Trophoblast cell (in vitro differentiated cells and primary cell): ENCODE measurements around the gene MT1E.
A peak's percentile ranks its signal among the peaks of the same experiment; 100 is the strongest.

Experiments
- DNase-seq, 2 donors: peaks; one replicate each; pipeline ENCODE4 v3.0.0-alpha.2; 2016
- H2AFZ ChIP-seq: 2 replicates; pipeline ENCODE4 v1.6.1; 2013; ENCODE audit warnings: low read length, moderate library complexity, mild to moderate bottlenecking; ENCODE audit not compliant: insufficient read depth, poor library complexity
- H2AK5ac ChIP-seq: 2 replicates; pipeline ENCODE4 v1.6.1; 2013; ENCODE audit warnings: mild to moderate bottlenecking, low read length
- H2BK120ac ChIP-seq: 2 replicates; pipeline ENCODE4 v1.6.1; 2013; ENCODE audit warnings: low read length, mild to moderate bottlenecking, moderate library complexity; ENCODE audit not compliant: insufficient read depth, poor library complexity
- H2BK12ac ChIP-seq: 2 replicates; pipeline ENCODE4 v1.6.1; 2013; ENCODE audit warnings: mild to moderate bottlenecking, low read length, moderate library complexity
- H2BK5ac ChIP-seq: 2 replicates; pipeline ENCODE4 v1.6.1; 2013; ENCODE audit warnings: low read length, low read depth, moderate library complexity, mild to moderate bottlenecking; ENCODE audit not compliant: poor library complexity
- H3K14ac ChIP-seq: 2 replicates; pipeline ENCODE4 v1.6.1; 2013; ENCODE audit warnings: mild to moderate bottlenecking, low read length
- H3K18ac ChIP-seq: 2 replicates; pipeline ENCODE4 v1.6.1; 2013; ENCODE audit warnings: mild to moderate bottlenecking, low read length
- H3K23ac ChIP-seq: 2 replicates; pipeline ENCODE4 v1.6.1; 2013; ENCODE audit warnings: low read length
- H3K27ac ChIP-seq: 2 replicates; pipeline ENCODE4 v1.5.1; 2013; ENCODE audit warnings: low read depth, mild to moderate bottlenecking, inconsistent platforms, low read length, moderate library complexity
- H3K27me3 ChIP-seq: 2 replicates; pipeline ENCODE4 v1.6.1; 2013; ENCODE audit warnings: inconsistent platforms, mild to moderate bottlenecking, low read length, moderate library complexity; ENCODE audit not compliant: insufficient read depth
- H3K36me3 ChIP-seq, 2 experiments: 1 replicate in 1 of 2; 2 replicates in 1 of 2; pipeline ENCODE4 v1.6.1; 2013; ENCODE audit warnings: low read length in 2 of 2, mild to moderate bottlenecking in 2 of 2, moderate library complexity in 1 of 2; ENCODE audit not compliant: insufficient read depth in 2 of 2, control insufficient read depth in 1 of 2
- H3K4ac ChIP-seq: 2 replicates; pipeline ENCODE4 v1.6.1; 2013; ENCODE audit warnings: low read depth, mild to moderate bottlenecking, low read length, moderate library complexity
- H3K4me1 ChIP-seq, 2 experiments: 1 replicate in 1 of 2; 2 replicates in 1 of 2; pipeline ENCODE4 v1.6.1; 2013; ENCODE audit warnings: low read length in 2 of 2, mild to moderate bottlenecking in 2 of 2, moderate library complexity in 1 of 2; ENCODE audit not compliant: insufficient read depth in 2 of 2, control insufficient read depth in 1 of 2
- H3K4me2 ChIP-seq: 2 replicates; pipeline ENCODE4 v1.6.1; 2013; ENCODE audit warnings: inconsistent platforms, mild to moderate bottlenecking, low read length, moderate library complexity
- H3K4me3 ChIP-seq: 2 replicates; pipeline ENCODE4 v1.5.1; 2013; ENCODE audit warnings: mild to moderate bottlenecking, low read depth, low read length, inconsistent platforms
- H3K79me1 ChIP-seq: one replicate; pipeline ENCODE4 v1.6.1; 2013; ENCODE audit warnings: low read length
- H3K79me2 ChIP-seq: 2 replicates; pipeline ENCODE4 v1.6.1; 2013; ENCODE audit warnings: low read length, mild to moderate bottlenecking; ENCODE audit not compliant: control insufficient read depth, insufficient read depth, poor library complexity
- H3K9ac ChIP-seq: 2 replicates; pipeline ENCODE4 v1.6.1; 2013; ENCODE audit warnings: mild to moderate bottlenecking, low read length
- H3K9me3 ChIP-seq: 2 replicates; pipeline ENCODE4 v1.6.1; 2013; ENCODE audit warnings: low read depth, mild to moderate bottlenecking, control low read depth, inconsistent platforms, low read length; ENCODE audit not compliant: insufficient read depth
- H4K12ac ChIP-seq: 2 replicates; pipeline ENCODE4 v1.6.1; 2013; ENCODE audit warnings: low read depth, mild to moderate bottlenecking, low read length, moderate library complexity
- H4K8ac ChIP-seq: 2 replicates; pipeline ENCODE4 v1.6.1; 2013; ENCODE audit warnings: low read depth, mild to moderate bottlenecking, low read length, moderate library complexity
- H4K91ac ChIP-seq: one replicate; pipeline ENCODE4 v1.6.1; 2013; ENCODE audit warnings: low read depth, mild to moderate bottlenecking, low read length, moderate library complexity
- WGBS: extraction: QIAGEN DNeasy Blood & Tissue Kit; methylation state at CpG from one replicate; pipeline ENCODE4 v1.1.7; 2013; ENCODE audit warnings: missing lambda C conversion rate; ENCODE audit not compliant: insufficient read length, insufficient coverage; ENCODE audit errors: extremely low coverage; 5-methylcytosine and 5-hydroxymethylcytosine counted together

MT1E gene

GRCh38 chr16:56623637-56624036 lies 1.9 kb upstream of the MT1E start:
- no peak overlapping the region for H3K27ac ChIP-seq
- WGBS = no CpG with 5 or more reads among the region's 2 CpGs
- H3K4me2 ChIP-seq = no peak overlapping the region
- H3K14ac ChIP-seq = no peak overlapping the region
- H3K18ac ChIP-seq = no peak overlapping the region
- H2AFZ ChIP-seq = no peak overlapping the region
- no peak overlapping the region for H3K9ac ChIP-seq
- no peak overlapping the region for H3K4me3 ChIP-seq
- no peak overlapping the region for H2AK5ac ChIP-seq
- H3K27me3 ChIP-seq = peaks cover 23% of the 10 kb centered on the region
- no peak for DNase-seq
- peaks cover 1% of the 10 kb centered on the region for H3K79me1 ChIP-seq
- no peaks in the 10 kb centered on the region for H3K79me2 ChIP-seq
- peaks cover 13% of the 10 kb centered on the region for H3K9me3 ChIP-seq
- no peak overlapping the region for H2BK120ac ChIP-seq
- no peak overlapping the region for H2BK12ac ChIP-seq
- no peak overlapping the region for H3K4ac ChIP-seq
- no peak overlapping the region for H4K91ac ChIP-seq
- H3K4me1 ChIP-seq = peaks cover 9 to 14% of the 10 kb centered on the region in 2 experiments
- H2BK5ac ChIP-seq = no peak overlapping the region
- no peaks in the 10 kb centered on the region for H3K36me3 ChIP-seq
- no peak overlapping the region for H4K12ac ChIP-seq
- no peak overlapping the region for H4K8ac ChIP-seq
- no peak overlapping the region for H3K23ac ChIP-seq

DNA sequence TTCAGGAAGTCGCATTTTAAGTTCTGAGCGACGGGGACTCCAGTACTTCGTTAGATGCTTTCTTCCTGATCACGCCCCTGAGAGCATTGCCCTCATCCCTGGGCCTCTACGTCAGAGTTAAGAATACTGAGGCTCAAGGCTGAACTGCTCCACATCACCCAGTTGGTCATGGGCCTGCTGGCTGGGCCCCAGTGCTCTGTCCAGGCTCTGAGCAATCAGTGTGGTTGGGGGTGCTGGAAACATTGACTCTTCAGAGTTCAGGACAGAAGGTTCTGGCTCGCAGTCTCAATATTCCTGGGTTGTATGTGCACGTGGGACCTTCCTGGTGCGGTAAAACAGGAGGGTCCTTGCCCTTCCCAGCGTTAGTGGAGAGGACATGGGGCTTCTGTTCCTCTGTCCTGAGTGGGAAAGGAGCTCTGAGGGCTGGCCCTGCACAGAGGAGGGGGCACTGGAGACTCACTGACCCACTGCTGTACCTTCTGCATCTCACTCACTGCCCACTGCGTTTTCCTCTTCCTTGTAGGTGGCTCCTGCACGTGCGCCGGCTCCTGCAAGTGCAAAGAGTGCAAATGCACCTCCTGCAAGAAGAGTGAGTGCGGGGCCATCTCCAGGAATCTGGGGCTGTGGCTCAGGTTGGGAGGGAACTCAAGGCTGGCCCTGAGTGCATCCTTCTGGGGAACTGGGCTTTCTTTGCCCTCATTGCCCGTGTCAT lies 518 bp downstream of the MT1E start:
- H2BK5ac ChIP-seq = no peak overlapping the region
- DNase-seq = no peak
- H3K27me3 ChIP-seq = peaks cover 23% of the 10 kb centered on the region
- H2AFZ ChIP-seq = no peak overlapping the region
- peaks cover 10% of the 10 kb centered on the region for H3K9me3 ChIP-seq
- peak overlapping the region; percentile 79 for H3K4me2 ChIP-seq
- no peaks in the 10 kb centered on the region for H3K36me3 ChIP-seq
- no peak overlapping the region for H2BK12ac ChIP-seq
- no peak overlapping the region for H2BK120ac ChIP-seq
- H4K8ac ChIP-seq = peak overlapping the region; percentile 17
- H4K12ac ChIP-seq = no peak overlapping the region
- no peak overlapping the region for H3K23ac ChIP-seq
- H3K4ac ChIP-seq = no peak overlapping the region
- H3K18ac ChIP-seq = no peak overlapping the region
- H3K9ac ChIP-seq = no peak overlapping the region
- peaks cover 12 to 20% of the 10 kb centered on the region in 2 experiments for H3K4me1 ChIP-seq
- peaks cover 1% of the 10 kb centered on the region for H3K79me1 ChIP-seq
- H3K79me2 ChIP-seq = no peaks in the 10 kb centered on the region
- H4K91ac ChIP-seq = no peak overlapping the region
- H2AK5ac ChIP-seq = no peak overlapping the region
- H3K14ac ChIP-seq = no peak overlapping the region
- no peak overlapping the region for H3K27ac ChIP-seq
- no peak overlapping the region for H3K4me3 ChIP-seq
- no CpG with 5 or more reads among the region's 16 CpGs for WGBS

- Histone ChIP-seq H3K23ac (no peak overlapping the region), H3K36me3 (no peaks in the 10 kb centered on the region), H2BK5ac (no peak overlapping the region), H3K4ac (no peak overlapping the region), H3K79me2 (no peaks in the 10 kb centered on the region), H4K8ac (no peak overlapping the region), H4K12ac (no peak overlapping the region), H3K27ac (no peak overlapping the region), H2BK120ac (no peak overlapping the region), H3K79me1 (peaks cover 1% of the 10 kb centered on the region), H3K4me2 (no peak overlapping the region), H3K9me3 (peaks cover 11% of the 10 kb centered on the region), H2AFZ (no peak overlapping the region), H3K4me3 (no peak overlapping the region), H4K91ac (no peak overlapping the region), H3K9ac (no peak overlapping the region), H2BK12ac (no peak overlapping the region), H3K4me1 (peaks cover 12 to 20% of the 10 kb centered on the region in 2 experiments), H3K14ac (no peak overlapping the region), H3K27me3 (peaks cover 29% of the 10 kb centered on the region), H3K18ac (no peak overlapping the region), H2AK5ac (no peak overlapping the region)
- WGBS = no CpG with 5 or more reads among the region's 7 CpGs
- no peak for DNase-seq
Observed at GRCh38 chr16:56626685-56627084, 1.1 kb downstream of the MT1E start.

- Histone ChIP-seq H2BK120ac (no peak overlapping the region), H3K4me1 (peaks cover 12 to 24% of the 10 kb centered on the region in 2 experiments), H3K36me3 (no peaks in the 10 kb centered on the region), H3K4me2 (no peak overlapping the region), H3K27me3 (peaks cover 48% of the 10 kb centered on the region), H4K12ac (no peak overlapping the region), H2BK12ac (no peak overlapping the region), H3K4ac (no peak overlapping the region), H3K14ac (no peak overlapping the region), H3K79me2 (no peaks in the 10 kb centered on the region), H3K9ac (no peak overlapping the region), H3K27ac (no peak overlapping the region), H4K91ac (no peak overlapping the region), H3K23ac (no peak overlapping the region), H3K79me1 (peaks cover 1% of the 10 kb centered on the region), H2BK5ac (no peak overlapping the region), H3K18ac (no peak overlapping the region), H2AFZ (no peak overlapping the region), H2AK5ac (no peak overlapping the region), H3K4me3 (no peak overlapping the region), H3K9me3 (peaks cover 13% of the 10 kb centered on the region), H4K8ac (no peak overlapping the region)
- DNase-seq = no peak
- no CpG with 5 or more reads among the region's 9 CpGs for WGBS
Observed at GRCh38 chr16:56628486-56629350, 3.1 kb downstream of the MT1E start.
